SIG-M5 treated with dmso at 0.1 percent for 504 hours (cell line): Measurements from ENCODE around the gene EIF4A3.
A peak's percentile ranks its signal among the peaks of the same experiment; 100 is the strongest.
"Not testable (repeated sequence)": the region's sequence is repeated elsewhere in the genome, so short reads cannot be mapped to it uniquely, and the experiment has no call there.

Experiments
- DNase-seq: peaks from one replicate; lab custom pipeline; 2025; ENCODE audit not compliant: unreplicated experiment; lab: John Stamatoyannopoulos, UW

Gene EIF4A3

GRCh38 chr17:80101946-80102663, 44.8 kb downstream of the EIF4A3 start:
- peak; percentile 82 for DNase-seq

- DNase-seq, result peak; percentile 65
Observed at GRCh38 chr17:80101011-80101945, 45.6 kb downstream of the EIF4A3 start, which contains the start of gene GAA. Gene GAA, plus strand, starts transcription at chr17:80101581. Its CDS starts 3,006 bp downstream, at chr17:80104587.

- DNase-seq, result no peak
Observed at GRCh38 chr17:80100035-80100323, 46.9 kb downstream of the EIF4A3 start.

GRCh38 chr17:80099291-80100034, 47.5 kb downstream of the EIF4A3 start:
- no peak for DNase-seq

GRCh38 chr17:80097844-80098691, 48.9 kb downstream of the EIF4A3 start:
- no peak for DNase-seq

- no peak for DNase-seq
Observed at GRCh38 chr17:80097127-80097621, 49.8 kb downstream of the EIF4A3 start.

GRCh38 chr17:80096561-80097021, 50.3 kb downstream of the EIF4A3 start:
- no peak for DNase-seq

- DNase-seq, result no peak
Observed at GRCh38 chr17:80095844-80096475, 51.0 kb downstream of the EIF4A3 start.

- DNase-seq, result no peak
Observed at GRCh38 chr17:80095038-80095843, 51.7 kb downstream of the EIF4A3 start.

GRCh38 chr17:80092959-80093358, 54.0 kb downstream of the EIF4A3 start:
- DNase-seq, result peak; percentile 92

GRCh38 chr17:80091376-80091775, 55.6 kb downstream of the EIF4A3 start:
- no peak for DNase-seq

- DNase-seq, result not testable (repeated sequence)
Observed at GRCh38 chr17:80090164-80090563, 56.8 kb downstream of the EIF4A3 start.

- DNase-seq, result no peak
Observed at GRCh38 chr17:80089762-80090161, 57.2 kb downstream of the EIF4A3 start.

- DNase-seq, result no peak
Observed at GRCh38 chr17:80087346-80088265, 59.3 kb downstream of the EIF4A3 start.

- DNase-seq, result no peak
Observed at GRCh38 chr17:80086616-80087015, 60.3 kb downstream of the EIF4A3 start.

- DNase-seq, result no peak
Observed at GRCh38 chr17:80086081-80086480, 60.8 kb downstream of the EIF4A3 start.

- no peak for DNase-seq
Observed at GRCh38 chr17:80084773-80085172, 62.2 kb downstream of the EIF4A3 start.
